Measurements from ENCODE around the gene PLPP2. TPM values are rescaled to one million over a fixed set of nuclear protein-coding genes. Genes with fewer than 3 reads are reported as not detected.

The PLPP2 gene
- total RNA-seq, 4 donors from 2014 or later, result 6.7 to 31.7 (median 22.3) TPM

DNA sequence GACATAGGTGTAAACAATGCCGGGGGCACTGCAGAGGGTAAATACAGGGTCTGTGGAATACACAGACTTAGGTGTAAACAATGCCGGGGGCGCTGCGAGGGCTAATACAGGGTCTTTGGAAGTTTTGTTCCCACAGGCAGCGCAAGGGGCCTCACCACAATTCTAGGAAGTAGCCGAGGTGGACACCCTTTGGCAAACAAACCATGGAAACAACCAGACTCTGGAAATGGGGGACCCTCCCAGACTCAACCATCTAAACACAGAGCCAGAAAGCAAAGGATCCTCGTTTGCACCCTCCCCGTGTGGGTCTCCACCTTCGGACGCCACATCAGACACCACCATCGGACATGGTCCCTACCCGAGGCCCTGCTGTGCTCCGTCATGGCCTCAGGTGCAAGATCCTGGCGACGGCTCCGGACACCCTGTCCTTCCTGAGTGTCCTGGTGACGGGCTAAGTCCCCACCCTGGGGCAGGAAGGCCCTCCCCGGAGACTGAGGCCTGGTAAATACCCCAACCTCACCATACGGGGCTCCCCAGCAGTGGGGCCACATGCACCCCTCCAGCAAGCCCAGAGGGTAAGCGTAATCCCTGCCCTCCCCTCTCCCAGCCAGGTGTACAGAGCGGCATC, 16.7 kb upstream of the PLPP2 start:
- TF ChIP-seq, protein P1, sequence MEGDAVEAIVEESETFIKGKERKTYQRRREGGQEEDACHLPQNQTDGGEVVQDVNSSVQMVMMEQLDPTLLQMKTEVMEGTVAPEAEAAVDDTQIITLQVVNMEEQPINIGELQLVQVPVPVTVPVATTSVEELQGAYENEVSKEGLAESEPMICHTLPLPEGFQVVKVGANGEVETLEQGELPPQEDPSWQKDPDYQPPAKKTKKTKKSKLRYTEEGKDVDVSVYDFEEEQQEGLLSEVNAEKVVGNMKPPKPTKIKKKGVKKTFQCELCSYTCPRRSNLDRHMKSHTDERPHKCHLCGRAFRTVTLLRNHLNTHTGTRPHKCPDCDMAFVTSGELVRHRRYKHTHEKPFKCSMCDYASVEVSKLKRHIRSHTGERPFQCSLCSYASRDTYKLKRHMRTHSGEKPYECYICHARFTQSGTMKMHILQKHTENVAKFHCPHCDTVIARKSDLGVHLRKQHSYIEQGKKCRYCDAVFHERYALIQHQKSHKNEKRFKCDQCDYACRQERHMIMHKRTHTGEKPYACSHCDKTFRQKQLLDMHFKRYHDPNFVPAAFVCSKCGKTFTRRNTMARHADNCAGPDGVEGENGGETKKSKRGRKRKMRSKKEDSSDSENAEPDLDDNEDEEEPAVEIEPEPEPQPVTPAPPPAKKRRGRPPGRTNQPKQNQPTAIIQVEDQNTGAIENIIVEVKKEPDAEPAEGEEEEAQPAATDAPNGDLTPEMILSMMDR (IDR thresholded peaks at IDR 0.05), result no peak
- no peak for TF ChIP-seq POLR2A (IDR thresholded peaks at IDR 0.05)

DNA sequence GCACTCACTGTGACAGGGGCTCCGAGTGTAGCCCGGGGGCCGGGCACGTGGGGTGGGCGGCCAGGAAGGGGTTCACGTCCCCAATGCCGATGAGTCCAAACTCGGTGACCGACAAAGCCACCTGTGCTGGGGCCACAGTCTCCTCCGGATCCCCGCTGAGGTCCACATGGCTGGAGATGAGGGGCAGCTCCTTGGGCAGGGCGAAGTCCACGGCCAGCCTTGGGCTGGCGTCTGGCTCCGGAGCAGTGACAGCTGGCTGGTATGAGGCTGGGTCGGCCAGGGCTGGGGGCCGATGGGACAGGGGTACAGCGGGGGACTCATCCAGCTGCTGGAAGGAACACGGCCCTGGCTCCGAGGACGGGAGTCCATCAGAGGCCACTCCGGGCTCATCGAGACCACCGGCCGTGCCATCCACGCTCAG, 15.9 kb upstream of the PLPP2 start:
- 93 to 95% methylated on average over 7 to 20 of the region's 26 CpGs for WGBS, 2 donors
- TF ChIP-seq POLR2A (IDR thresholded peaks at IDR 0.05), result no peak
- TF ChIP-seq, protein P1 (IDR thresholded peaks at IDR 0.05), result no peak
- intact Hi-C loops (cut with DNase I), result no loop called here
- DNase-seq, result no peak
- Histone ChIP-seq H3K4me1 (no peaks in the 10 kb centered on the region), H3K9me3 (no peaks in the 10 kb centered on the region), H3K27me3 (no peaks in the 10 kb centered on the region), H3K4me3 (replicated peaks in 1 of 3) (no peak overlapping the region), H3K36me3 (peaks cover 42 to 45% of the 10 kb centered on the region in 2 donors), H3K27ac (no peak overlapping the region)

More for the DNA sequence above, 16.7 kb upstream of the PLPP2 start:
- H3K9me3 ChIP-seq, result no peaks in the 10 kb centered on the region
- no peak overlapping the region for H3K4me3 ChIP-seq (replicated peaks in 1 of 3)
- DNase-seq, result no peak
- no peaks in the 10 kb centered on the region for H3K4me1 ChIP-seq
- no peaks in the 10 kb centered on the region for H3K27me3 ChIP-seq
- 84 to 88% methylated on average over 17 to 21 of the region's 21 CpGs for WGBS, 2 donors
- intact Hi-C loops (cut with DNase I), result no loop called here
- H3K27ac ChIP-seq, result no peak overlapping the region
- H3K36me3 ChIP-seq, result peaks cover 42 to 45% of the 10 kb centered on the region in 2 donors

DNA sequence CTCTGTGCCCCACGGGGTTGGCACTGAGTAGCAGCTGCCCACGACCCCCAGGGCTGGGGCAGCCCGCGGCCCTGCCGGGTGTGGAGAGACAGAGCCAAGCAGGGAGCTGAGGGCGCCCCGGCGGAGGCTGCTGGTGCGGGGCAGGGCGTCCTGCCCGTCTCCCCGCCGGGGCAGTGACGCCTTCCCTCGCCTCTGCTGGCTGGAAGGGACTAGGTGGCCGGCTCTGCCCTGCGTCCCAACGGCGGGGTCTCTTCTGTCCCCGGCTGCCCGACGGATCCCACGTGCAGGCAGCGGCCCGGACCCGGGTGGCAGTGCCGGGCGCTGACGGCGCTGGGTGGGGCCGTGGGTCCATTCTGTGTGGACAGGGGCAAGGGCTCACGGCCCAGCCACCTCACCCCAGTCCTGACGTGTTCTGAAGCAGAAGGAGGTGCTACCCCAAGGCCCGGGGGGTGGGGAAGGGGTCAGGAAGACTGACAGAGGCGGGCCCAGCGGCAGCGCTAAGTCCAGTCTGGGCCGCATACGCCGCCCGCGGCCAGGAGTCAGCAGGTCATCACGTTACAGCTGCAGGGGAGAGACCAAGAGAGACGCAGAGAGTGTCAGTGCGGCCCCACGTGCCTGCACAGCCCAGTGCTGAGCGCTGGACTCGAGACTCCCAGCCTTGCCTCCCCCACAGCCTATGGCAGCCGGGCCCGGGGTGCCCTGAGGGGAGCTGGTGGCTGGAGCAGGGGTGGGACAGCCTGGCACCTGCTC, 15.1 kb upstream of the PLPP2 start:
- H3K9me3 ChIP-seq, result no peaks in the 10 kb centered on the region
- H3K4me3 ChIP-seq (replicated peaks in 1 of 3), result no peak overlapping the region
- no peak overlapping the region for H3K27ac ChIP-seq
- H3K27me3 ChIP-seq, result no peaks in the 10 kb centered on the region
- DNase-seq, result no peak
- no peak for TF ChIP-seq POLR2A (IDR thresholded peaks at IDR 0.05)
- TF ChIP-seq, protein P1 (IDR thresholded peaks at IDR 0.05), result no peak
- H3K4me1 ChIP-seq, result no peaks in the 10 kb centered on the region
- 93 to 94% methylated on average over 30 to 31 of the region's 50 CpGs for WGBS, 2 donors
- intact Hi-C loops (cut with DNase I), result no loop called here
- peaks cover 37 to 39% of the 10 kb centered on the region in 2 donors for H3K36me3 ChIP-seq

DNA sequence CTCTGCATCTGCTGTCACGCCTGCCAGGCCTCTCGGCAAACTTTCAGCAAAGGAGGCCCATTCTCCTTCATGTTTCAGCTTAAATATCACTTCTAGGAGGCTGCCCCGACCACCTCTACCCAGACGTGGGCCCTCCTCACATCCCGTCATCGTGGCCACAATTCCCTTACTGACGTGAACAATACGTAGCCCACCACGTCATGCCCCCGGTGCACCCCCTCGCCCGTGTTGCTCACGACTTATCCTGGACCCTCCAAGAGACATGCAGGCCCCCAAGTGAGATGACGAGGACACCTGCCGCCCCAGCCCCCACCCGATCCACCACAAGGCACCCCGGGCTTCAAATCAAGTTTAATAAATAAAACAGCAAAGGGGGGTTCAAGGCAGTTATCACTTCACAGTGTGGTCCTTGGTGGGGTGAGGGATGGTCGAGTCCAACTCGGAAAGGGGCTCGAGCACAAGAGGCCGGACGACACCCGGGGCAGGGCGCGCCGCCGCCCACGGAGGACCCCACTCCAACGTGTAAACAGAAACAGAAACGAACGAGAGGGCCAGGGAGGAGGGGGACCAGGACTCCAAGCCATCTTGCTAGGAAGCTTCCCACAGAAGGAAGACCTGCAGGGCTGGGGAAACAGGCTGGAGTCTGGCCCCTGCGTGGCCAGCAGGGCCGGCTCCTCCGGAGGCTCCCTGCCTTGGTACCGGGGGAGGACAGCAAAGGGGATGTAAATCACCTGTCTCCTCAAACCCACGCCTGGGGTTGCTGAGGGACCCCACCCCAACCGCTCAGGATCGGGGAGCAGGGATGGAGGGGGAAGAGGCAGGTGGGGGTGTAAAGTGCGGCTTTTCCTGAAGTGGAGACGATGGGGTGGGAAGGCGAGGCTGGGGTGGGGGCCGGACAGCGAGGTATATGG, 14.3 kb upstream of the PLPP2 start:
- TF ChIP-seq, protein P1 (IDR thresholded peaks at IDR 0.05), result no peak
- no peak for TF ChIP-seq POLR2A (IDR thresholded peaks at IDR 0.05)
- Histone ChIP-seq H3K27me3 (no peaks in the 10 kb centered on the region), H3K9me3 (no peaks in the 10 kb centered on the region), H3K36me3 (peaks cover 33 to 34% of the 10 kb centered on the region in 2 donors), H3K4me1 (no peaks in the 10 kb centered on the region), H3K27ac (no peak overlapping the region), H3K4me3 (replicated peaks in 1 of 3) (no peak overlapping the region)
- intact Hi-C loops (cut with DNase I), result no loop called here
- DNase-seq, result no peak
- 95% methylated on average over 43 of the region's 43 CpGs for WGBS, 2 donors
